ENCODE results near the gene IL17B. TPM values are rescaled to one million over a fixed set of nuclear protein-coding genes. Genes with fewer than 3 reads are reported as not detected.

IL17B gene
- polyA plus RNA-seq, 1 donor (not counting 4 experiments of a cell fraction or from before 2014, with no cell fraction given), result not detected

- DNase-seq (ENCODE audit: low read depth, low spot score), result no peak
- no peak overlapping the region for H3K4me2 ChIP-seq (ENCODE audit: control insufficient read depth, extremely low read depth, insufficient read depth, low read depth, low read length)
- no peak for FAIRE-seq
- H3K4me1 ChIP-seq (ENCODE audit: control insufficient read depth, extremely low read depth, insufficient read depth, low read length), result peaks cover 4% of the 10 kb centered on the region
- no peaks in the 10 kb centered on the region for H3K79me2 ChIP-seq (ENCODE audit: control insufficient read depth, insufficient read depth, low read length)
- H3K9ac ChIP-seq (ENCODE audit: control insufficient read depth, extremely low read depth, insufficient read depth, low read length), result no peak overlapping the region
- H3K27me3 ChIP-seq (ENCODE audit: control insufficient read depth, extremely low read depth, insufficient read depth, low read length), result no peaks in the 10 kb centered on the region
- H3K27ac ChIP-seq (ENCODE audit: control insufficient read depth, insufficient read depth, low read length), result no peak overlapping the region
- no peak overlapping the region for H3K4me3 ChIP-seq (ENCODE audit: control insufficient read depth in 2 of 3, extremely low read depth in 1 of 3, insufficient read depth in 2 of 3, low read depth in 1 of 3, low read length in 3 of 3)
- H3K9me1 ChIP-seq (ENCODE audit: control insufficient read depth, extremely low read depth, insufficient read depth, low read length), result no peaks in the 10 kb centered on the region
- no peak overlapping the region for H2AFZ ChIP-seq (ENCODE audit: control insufficient read depth, low read length)
- H3K36me3 ChIP-seq (ENCODE audit: control insufficient read depth in 2 of 2, extremely low read depth in 1 of 2, insufficient read depth in 2 of 2, low read length in 2 of 2), result no peaks in the 10 kb centered on the region
- TF ChIP-seq EZH2 (IDR thresholded peaks at IDR 0.05; ENCODE audit: low read length) (no peak), CTCF (optimal IDR thresholded peaks at IDR 0.05 in 1 of 3, IDR thresholded peaks at IDR 0.05 in 1 of 3, conservative IDR thresholded peaks at IDR 0.05 in 1 of 3; ENCODE audit: extremely low read depth in 1 of 3, insufficient read depth in 2 of 3, low read length in 3 of 3) (no peak)
- dilution Hi-C loops (cut with MboI; ENCODE audit: extremely low pct_ligation_motif_present, low sequenced_read_pairs), result no loop called here
- H3K9me3 ChIP-seq (ENCODE audit: control insufficient read depth, low read depth, low read length), result no peaks in the 10 kb centered on the region
- H4K20me1 ChIP-seq (ENCODE audit: control insufficient read depth, extremely low read depth, insufficient read depth, low read length), result no peaks in the 10 kb centered on the region
Observed at GRCh38 chr5:149376104-149376503, 3.0 kb downstream of the IL17B start.

- Histone ChIP-seq H3K4me2 (ENCODE audit: control insufficient read depth, extremely low read depth, insufficient read depth, low read depth, low read length) (no peak overlapping the region), H3K36me3 (ENCODE audit: control insufficient read depth in 2 of 2, extremely low read depth in 1 of 2, insufficient read depth in 2 of 2, low read length in 2 of 2) (no peaks in the 10 kb centered on the region), H3K9me3 (ENCODE audit: control insufficient read depth, low read depth, low read length) (no peaks in the 10 kb centered on the region), H3K79me2 (ENCODE audit: control insufficient read depth, insufficient read depth, low read length) (no peaks in the 10 kb centered on the region), H3K9me1 (ENCODE audit: control insufficient read depth, extremely low read depth, insufficient read depth, low read length) (no peaks in the 10 kb centered on the region), H4K20me1 (ENCODE audit: control insufficient read depth, extremely low read depth, insufficient read depth, low read length) (no peaks in the 10 kb centered on the region), H2AFZ (ENCODE audit: control insufficient read depth, low read length) (no peak overlapping the region), H3K4me3 (ENCODE audit: control insufficient read depth in 2 of 3, extremely low read depth in 1 of 3, insufficient read depth in 2 of 3, low read depth in 1 of 3, low read length in 3 of 3) (no peak overlapping the region), H3K27me3 (ENCODE audit: control insufficient read depth, extremely low read depth, insufficient read depth, low read length) (no peaks in the 10 kb centered on the region), H3K9ac (ENCODE audit: control insufficient read depth, extremely low read depth, insufficient read depth, low read length) (no peak overlapping the region), H3K27ac (ENCODE audit: control insufficient read depth, insufficient read depth, low read length) (no peak overlapping the region), H3K4me1 (ENCODE audit: control insufficient read depth, extremely low read depth, insufficient read depth, low read length) (peaks cover 4% of the 10 kb centered on the region)
- TF ChIP-seq EZH2 (IDR thresholded peaks at IDR 0.05; ENCODE audit: low read length), result no peak
- TF ChIP-seq CTCF (optimal IDR thresholded peaks at IDR 0.05 in 1 of 3, IDR thresholded peaks at IDR 0.05 in 1 of 3, conservative IDR thresholded peaks at IDR 0.05 in 1 of 3; ENCODE audit: extremely low read depth in 1 of 3, insufficient read depth in 2 of 3, low read length in 3 of 3), result no peak
- no peak for DNase-seq (ENCODE audit: low read depth, low spot score)
- dilution Hi-C loops (cut with MboI; ENCODE audit: extremely low pct_ligation_motif_present, low sequenced_read_pairs), result no loop called here
- no peak for FAIRE-seq
Observed at GRCh38 chr5:149375434-149375833, 3.7 kb downstream of the IL17B start.

Measured in keratinocyte (primary cell).